Activated gamma-delta T cell treated with anti-CD3 and anti-CD28 coated beads, Interleukin-2, amount 50 U/mL, for 16 hours (primary cell): ENCODE results near the gene HMGB4.

Experiments
- DNase-seq: peaks from one replicate; pipeline ENCODE4 v3.0.0-alpha.2; 2020; ENCODE audit warnings: low read depth

Gene HMGB4, protein sequence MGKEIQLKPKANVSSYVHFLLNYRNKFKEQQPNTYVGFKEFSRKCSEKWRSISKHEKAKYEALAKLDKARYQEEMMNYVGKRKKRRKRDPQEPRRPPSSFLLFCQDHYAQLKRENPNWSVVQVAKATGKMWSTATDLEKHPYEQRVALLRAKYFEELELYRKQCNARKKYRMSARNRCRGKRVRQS

DNA sequence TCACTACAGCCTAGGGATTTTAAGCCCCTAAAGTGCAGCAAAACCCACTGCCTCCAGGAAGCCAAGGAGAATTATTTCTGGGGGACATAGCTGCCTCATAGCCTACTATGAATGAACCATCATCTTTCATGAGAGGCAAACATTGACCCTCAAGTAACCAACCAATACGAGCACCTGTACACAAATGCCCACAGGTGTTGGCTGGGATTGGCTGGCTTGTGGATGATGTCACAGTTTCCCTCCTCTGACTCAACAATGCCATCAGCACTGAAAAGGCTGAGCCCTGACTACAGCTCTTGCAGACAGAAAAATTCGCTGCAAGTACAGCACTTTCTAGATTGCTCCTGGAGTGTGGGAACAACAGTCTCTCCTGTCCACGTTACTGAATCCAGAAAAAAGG, at the start of gene HMGB4:
TSS of gene HMGB4 (plus strand) at position 301 of the 400 bp plus-strand sequence. CDS start 113 bp downstream, outside the sequence.
- DNase-seq: no peak

DNA sequence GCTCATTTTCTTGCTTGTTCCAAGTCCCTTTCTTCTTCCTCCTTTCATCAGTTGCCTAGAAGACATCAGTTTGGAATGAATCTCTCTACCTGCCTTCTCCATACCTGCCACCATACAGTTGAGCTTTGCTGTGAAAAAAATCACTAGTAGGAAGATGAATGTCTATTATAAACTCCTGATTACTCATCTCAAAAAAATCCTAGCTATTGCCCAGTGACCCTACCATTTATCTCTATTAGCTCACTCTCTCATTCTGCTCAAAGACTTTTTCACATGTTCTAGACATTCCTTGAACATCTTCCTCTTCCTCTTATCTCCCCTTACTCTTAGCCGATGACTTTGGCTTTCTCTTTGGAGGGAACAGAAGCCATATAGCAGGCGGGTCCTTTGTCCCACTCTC, 49.7 kb upstream of the HMGB4 start:
- no peak for DNase-seq

DNA sequence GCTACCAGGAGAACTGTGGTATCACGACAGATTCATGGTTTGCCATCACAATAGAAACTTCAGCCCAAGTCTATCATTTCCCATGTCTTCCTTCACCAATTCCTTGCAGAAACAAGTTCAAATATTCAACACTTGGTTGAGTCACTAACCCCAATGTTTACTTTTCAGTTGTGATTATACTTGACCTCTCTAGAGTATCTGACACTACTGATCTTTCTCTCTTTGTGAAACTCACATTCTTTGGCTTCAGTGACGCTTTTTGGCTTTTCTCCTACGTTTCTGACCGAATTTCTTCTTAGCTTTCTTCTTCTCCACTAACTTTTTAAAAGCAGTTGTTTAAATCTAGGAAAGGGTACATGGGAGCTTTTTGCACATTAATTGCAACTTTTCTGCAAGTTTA, 48.8 kb upstream of the HMGB4 start:
- DNase-seq: no peak

DNA sequence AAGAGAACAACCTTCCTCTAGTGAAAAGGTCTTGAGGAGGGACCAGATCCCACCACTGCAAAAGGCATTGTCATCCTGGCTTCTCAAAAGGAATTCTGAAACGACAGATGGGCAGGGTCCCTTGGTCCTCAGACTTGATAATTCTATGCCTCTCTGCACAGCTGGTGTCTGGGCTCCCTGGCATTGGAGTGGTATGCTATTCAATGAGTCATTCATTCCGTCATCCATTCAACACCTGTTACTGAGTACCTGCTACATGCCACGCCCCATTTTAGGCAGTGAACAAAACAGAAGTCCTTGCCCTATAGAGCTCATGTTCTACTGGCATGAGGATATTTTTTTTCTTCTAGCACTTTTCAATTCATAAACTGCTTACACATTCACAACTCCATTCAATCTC, 45.8 kb upstream of the HMGB4 start:
- no peak for DNase-seq

DNA sequence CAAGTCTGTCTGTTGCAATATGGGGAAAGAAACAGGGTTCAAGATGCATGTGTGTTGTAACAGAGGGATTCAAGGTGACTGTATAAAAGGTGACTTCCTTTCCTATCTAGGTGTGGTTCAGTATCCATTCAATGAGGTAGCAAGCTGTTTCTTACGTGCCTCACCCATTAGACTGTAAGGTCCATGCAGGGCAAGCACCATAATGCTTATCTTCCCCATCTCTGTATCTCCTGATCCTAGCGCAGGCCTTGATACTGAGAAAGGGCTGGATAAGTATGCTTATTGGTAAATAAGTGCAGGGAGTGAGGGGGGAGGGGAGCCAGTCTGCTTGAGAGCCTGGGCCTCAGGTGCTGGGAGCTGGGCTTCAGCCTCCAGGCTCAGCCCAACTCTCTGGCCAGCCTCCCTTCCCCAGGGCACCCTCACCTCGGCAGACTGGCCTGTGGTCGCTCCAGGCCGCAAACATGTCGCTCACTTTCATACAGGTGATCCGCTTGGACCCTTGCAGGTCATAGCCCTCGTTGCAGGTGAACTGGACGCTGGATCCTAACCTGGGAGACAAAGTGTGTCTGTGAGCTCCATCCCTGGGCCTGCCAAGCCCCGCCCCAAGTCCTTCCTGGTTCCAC, 44.5 kb upstream of the HMGB4 start:
- no peak for DNase-seq

DNA sequence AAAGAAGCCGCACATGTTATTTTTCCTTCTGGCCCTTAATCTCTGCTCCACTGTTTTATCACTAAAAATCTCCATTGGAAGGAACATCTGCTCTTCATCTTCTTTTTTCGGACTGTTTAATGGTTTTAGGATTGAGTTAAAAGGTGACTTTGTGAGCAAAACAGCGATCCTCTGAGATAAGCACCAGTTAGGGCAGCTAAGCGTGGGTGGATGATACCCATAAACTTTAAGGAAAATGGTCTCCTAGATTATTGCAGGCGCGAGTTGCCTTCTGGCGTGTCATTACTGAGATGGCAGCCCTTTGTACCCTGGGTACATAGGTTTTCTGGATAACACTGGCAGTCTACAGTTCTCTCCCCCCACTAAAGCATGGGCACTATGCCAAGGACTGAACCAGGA, 44.0 kb upstream of the HMGB4 start:
- no peak for DNase-seq

DNA sequence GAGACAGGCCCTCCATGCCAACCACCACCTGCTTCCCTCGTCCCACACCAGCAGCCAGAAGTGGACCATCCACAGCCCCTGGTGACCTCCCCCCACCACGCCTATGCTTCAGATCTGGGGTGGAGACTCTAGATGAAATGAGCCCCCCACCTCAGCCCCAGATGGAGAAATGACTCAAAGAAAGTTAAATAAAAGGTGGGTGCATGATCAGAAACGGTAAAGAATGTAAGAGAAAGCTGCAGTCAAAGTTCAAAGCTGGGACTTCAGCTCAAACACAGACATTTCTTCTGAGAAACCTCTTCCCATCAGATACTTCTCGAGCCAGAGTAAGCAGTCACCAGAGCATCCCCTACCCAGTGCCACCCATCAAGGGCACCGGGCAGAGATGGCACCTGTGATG, 43.1 kb upstream of the HMGB4 start:
- no peak for DNase-seq

DNA sequence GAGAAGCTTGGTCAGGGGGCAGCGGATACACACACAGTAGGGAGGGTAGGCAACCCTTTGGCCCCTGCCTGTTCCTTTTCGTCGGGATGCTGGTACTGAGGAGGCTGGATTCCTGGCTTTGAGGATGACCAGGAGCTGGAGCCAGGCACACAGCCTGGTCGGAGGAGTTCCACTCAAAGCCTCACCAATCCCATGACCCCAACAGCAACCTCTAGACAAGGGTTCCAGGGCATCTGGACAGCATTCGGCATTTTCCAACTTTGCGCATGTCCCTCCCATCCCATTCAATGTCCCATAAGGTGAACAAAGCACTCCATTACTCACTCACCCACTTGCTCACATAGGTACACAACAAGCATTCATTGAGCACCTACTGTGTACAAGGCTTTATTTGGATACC, 42.6 kb upstream of the HMGB4 start:
- DNase-seq: no peak

DNA sequence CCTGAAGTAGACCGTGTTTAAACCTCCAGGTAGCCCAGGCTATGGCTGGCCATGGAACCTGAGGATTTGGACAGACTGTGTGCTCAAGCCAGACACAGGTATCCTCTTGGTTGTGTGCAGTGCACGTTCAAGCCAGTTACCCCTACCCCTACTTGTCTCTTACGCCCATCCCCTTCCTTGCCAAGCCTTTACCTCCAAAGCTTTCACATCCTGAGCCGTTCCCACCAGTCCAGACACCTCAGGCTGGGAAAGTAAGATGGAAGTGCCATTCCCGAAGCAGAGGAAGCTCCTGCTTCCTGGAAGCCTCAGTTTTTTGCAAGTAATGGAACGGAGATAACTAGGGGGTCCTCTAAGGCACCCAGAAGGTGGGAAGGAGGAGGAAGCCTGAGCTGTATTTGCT, 41.5 kb upstream of the HMGB4 start:
- DNase-seq: no peak

DNA sequence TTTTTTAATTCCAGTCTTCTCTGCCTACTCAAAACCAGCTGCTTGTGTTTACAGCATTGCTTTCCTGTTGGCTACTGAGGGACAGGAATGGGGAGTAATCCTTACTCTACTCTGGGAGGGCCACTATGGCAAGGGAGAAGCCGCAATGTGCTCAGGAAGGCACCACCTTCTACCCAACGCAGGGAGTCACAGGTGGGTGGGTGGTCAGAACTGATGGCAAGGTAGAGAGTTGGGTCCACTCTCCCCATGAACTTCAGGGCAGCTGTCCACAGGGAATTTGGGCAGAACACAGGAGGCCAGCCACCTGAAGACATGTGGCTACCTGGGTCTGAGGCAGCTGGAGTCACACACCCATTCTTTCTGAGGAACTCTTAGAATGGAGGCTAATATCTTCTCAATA, 40.5 kb upstream of the HMGB4 start:
- no peak for DNase-seq

DNA sequence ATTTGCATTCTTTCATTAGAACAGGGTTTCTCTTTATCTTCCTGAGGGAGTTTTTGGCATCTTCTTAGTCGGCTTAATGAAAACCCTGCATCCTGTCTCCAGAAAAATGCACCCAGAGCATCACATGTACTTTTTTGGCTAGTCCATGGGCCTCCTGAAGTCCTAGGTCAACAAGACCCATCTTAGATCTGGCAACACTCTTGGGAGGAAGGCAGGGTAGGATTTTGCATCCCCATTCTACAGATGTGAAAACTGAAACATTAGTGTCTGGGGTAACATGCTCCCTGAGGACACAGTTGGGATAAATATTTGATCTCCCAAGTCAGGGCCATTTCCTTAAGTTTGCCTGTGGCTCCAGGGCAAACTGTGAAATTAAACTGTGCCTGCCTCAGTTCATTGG, 40.0 kb upstream of the HMGB4 start:
- DNase-seq: no peak

DNA sequence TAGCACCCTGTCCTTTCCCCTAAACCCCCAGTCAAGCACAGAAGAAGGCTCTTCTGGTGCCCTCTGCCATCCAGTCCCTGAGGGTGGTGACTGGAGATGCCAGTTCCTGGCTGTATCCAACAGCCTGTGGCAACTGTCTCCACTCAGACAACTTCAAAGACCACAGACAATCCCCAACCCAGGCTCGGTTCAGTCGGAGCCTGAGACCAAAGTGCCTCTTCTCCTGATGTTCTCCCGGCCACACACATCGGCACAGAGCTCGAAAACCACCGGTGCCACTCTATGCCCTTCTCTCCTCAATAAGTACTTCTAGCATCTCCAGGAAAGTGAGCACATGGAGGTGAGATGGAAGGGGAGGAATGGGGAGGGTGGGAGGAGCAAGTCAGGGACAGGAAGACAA, 39.6 kb upstream of the HMGB4 start:
- no peak for DNase-seq

DNA sequence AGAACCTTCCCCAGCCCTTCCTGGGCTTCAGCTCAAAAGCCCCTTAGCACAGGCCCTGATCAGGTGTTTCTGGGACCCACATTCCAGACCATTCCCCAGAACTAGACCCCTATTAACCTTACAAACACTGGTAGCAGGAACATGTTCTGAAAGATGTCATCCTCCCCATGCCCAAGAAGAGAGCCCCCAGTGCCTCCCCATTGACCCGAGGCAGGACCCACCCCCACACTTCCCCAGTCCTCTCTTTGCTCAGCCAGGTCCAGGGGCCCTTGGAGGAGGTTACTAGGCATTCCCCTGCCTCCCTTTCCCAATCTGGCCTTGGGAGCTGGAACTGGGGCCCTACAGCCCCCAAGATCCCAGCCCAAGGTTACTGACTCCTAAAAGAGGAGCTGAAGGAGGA, 38.9 kb upstream of the HMGB4 start:
- no peak for DNase-seq

DNA sequence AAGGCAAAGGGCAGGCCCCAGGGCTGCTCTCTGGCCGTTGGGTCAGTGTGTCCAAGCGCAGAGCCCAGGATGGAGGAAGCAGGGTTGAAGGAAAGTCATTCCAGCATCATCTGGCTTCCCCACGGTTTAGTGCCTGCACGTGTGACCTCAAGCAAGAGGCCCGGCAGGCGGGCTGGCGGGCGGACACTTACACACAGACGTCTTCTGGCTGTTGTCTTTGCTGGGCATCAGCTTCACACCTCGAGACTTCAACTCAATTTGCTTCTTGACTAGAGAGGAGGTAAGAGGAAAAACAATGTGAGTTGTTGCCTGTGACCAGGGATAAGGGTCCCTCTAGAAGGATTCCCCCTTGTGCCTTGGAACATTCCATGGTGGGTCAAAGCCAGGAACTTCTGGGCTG, 38.4 kb upstream of the HMGB4 start:
- no peak for DNase-seq

DNA sequence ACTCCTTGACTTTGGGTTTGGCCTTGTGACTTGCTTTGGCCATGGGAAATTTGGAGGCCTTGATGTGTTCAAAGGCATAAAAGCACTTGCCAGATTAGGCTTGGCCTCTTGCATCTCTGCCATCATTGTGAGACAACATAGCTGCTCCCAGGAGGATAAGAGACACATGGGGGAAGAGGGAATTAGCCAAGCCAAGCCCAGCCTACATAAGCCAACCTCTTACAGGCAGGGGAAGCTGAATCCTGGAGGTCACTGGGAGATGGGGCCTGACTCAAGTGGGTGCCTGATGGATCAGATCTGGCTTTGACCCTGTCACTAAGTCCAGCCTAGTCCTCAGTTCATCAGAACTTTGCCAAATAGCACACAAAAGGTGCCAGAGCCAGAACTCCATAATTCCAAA, 37.6 kb upstream of the HMGB4 start:
- DNase-seq: no peak

DNA sequence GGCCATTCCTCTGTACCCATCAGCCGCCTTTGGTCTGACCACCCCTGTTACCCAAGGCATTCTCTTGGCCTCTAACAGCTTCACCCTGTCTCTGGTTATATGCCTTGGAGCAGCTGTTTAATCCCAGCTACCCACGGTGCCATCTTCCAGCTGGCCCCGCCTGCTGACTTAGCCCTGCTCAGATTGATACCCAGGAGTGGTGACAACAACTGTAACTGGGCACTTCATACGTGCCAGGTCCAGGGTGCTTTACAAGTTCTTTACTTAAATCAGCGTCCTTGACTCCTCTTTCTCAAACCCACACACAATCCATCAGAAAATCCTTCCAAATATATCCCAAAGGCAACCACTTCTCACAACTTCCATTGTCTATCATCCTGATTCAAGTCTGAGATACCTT, 37.2 kb upstream of the HMGB4 start:
- no peak for DNase-seq

DNA sequence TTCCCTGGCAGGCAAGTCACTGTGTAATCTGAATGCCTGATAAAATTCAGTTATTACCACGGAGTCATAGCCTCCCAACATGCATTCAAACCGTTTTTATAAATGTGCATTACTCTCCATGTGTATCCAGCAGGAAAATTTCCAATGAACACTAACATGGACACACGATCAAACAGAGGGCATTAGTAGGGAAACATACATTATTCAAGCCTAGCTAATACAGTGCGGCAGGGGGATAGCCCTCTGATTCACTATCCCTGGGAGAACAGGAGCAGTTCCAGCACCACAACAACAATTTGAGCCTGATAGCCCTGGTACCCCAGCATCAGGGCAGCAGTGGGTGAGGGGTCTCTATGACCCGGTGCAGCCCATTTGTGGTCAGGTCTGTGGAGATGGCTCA, 35.8 kb upstream of the HMGB4 start:
- DNase-seq: no peak

DNA sequence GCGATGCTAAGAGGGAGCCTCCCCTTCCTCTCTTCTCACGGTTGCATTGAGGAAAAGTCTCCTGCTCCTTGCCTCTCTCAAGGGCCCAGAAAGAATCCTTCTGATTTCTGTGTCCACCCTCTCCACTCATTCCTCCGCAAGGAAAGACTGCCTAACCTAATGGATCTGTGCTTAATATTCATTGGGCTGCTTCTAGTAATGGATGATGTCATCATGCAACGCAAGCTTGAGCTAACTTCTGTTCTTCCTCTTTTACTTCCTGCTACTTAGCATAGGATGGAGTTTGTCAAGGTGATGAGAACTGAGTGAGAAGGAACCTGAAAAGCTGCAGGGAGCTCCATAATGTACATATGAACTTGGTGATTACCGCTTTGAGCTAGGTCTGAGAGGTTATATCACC, 35.2 kb upstream of the HMGB4 start:
- no peak for DNase-seq

DNA sequence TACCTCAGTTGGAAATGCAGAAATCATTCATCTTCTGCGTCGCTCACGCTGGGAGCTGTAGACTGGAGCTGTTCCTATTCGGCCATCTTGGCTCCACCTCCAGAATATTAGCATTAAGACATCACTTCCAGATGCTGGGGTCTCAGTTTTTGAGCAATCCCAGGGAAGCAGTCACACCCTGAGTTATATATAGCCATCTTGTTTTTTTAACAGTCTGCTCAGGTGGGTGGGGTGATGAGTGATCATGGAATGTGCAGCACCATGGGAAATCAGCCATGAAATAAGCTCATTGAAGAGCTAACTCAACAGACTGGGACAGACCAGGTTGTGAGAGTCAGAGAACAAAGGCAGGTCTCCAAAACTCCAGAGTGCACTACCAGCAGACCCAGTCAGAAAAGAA, 27.0 kb upstream of the HMGB4 start:
- no peak for DNase-seq

DNA sequence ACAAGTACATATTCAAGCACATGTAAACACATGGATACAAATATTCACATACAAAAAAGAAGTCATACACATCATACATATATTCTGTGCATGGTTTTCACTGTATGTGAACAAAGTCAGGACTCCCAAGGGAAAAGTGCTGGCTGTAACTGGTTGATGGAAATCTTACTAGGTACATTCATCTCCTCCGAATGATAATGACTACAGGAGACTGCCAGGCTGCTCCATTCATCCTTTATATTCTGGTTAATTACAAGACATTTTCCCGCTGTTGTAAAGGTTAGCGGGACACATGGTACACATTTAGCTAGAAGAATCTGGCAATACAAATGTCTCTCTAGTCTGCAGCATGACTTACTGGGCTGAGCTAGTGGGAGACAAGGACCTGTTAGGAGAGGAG, 26.2 kb upstream of the HMGB4 start:
- DNase-seq: no peak

DNA sequence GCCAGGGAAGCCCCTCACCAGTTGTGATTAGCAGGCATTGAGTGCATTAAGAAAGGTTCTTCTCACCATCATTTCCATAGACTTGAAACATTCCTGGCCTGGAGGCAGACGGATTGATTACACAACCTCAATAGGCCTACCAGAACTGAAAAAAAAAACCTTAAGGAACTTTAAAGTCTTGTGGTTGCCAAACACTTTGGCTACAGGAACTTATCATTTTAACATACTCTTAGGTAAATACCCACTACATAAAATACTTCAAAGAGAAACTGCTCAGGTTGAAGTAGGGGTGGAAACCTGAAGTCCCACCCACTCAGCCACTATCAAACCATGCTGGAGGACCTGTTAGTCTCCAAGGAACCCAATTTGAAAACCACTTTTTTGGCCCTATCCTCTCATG, 22.4 kb upstream of the HMGB4 start:
- no peak for DNase-seq

DNA sequence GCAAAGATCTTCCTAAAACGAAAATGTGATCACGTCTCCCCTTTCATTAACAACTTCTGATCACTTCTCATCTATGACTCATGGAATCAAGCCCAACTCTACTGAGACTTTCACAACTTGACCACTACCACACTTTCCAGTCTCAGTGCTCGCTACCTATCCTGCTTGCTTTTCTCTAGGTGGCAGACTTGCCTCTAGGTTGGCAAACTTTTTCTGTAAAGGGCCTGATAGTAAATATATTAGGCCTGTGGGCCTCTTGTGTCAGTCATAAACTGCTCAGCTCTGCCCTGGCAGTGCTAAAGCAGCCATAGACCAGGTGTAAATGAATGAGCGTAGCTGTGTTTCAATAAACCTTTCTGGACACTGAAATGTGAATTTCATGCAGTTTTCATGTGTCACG, 21.5 kb upstream of the HMGB4 start:
- DNase-seq: no peak

DNA sequence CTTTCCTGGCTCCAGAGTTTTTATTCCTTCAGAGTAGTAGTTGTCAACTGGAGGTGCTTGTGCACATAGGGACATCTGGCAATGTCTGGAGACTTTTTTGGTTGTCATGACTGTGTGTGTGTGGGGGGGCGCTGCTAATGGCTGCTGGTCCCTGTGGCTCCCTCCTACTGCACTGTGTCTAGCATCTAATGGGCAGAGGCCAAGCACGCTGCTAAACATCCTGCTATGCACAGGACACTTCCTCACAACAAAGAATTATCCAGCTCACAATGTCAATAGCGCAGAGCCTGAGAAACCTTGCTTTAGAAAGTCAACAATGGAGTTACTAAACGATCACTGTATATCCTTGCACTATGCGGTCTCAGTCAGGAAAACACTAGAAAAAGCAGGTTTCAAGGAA, 19.7 kb upstream of the HMGB4 start:
- no peak for DNase-seq

DNA sequence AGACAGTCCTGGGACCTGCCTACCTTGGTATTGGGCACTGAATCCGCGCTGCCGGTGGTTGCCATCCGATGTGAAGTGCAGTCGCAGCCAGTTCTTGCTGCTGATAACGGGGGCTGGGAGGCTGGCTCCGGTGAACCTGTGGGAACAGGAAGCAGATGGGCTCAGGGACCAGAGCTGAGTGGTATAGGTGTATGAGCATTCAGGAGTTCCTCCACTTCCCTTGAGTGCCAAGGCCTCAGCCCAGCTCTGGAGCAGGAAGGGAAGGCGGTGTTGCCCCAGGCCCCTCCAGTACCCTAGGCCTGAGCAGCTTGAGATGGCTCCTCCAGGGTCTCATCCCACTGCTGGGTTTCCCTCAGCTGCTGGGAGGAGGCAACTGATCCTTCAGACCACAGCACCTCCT, 17.0 kb upstream of the HMGB4 start:
- no peak for DNase-seq
